D721Med (cell line): ENCODE data around the gene KLHL9.

Experiments
- DNase-seq: peaks from one replicate; pipeline ENCODE4 v3.0.0; 2011; ENCODE audit warnings: low spot score; ENCODE audit not compliant: insufficient read length
- FAIRE-seq: peaks from 2 replicates; lab custom pipeline; 2011; peaks lifted over from hg19 to GRCh38; lab: Jason Lieb, UNC
- CTCF ChIP-seq: IDR thresholded peaks from 2 replicates; pipeline ENCODE4 v1.5.1; 2012; ENCODE audit warnings: mild to moderate bottlenecking, control low read depth; ENCODE audit not compliant: insufficient read depth; ENCODE audit errors: missing control alignments

KLHL9 gene

GRCh38 chr9:21316860-21317259 lies 18.3 kb downstream of the KLHL9 start:
- FAIRE-seq (no peak), DNase-seq (no peak)
- no peak for TF ChIP-seq CTCF

- DNase-seq (no peak), FAIRE-seq (no peak)
- TF ChIP-seq CTCF = no peak
These were observed 19.0 kb downstream of the KLHL9 start for GRCh38 chr9:21316032-21316842.

GRCh38 chr9:21314152-21314551 lies 21.1 kb downstream of the KLHL9 start:
- no peak for TF ChIP-seq CTCF
- DNase-seq (no peak), FAIRE-seq (no peak)

- TF ChIP-seq CTCF = no peak
- FAIRE-seq = no peak
- no peak for DNase-seq
These were observed 23.3 kb downstream of the KLHL9 start for GRCh38 chr9:21311889-21312288.

GRCh38 chr9:21305213-21305612 lies 30.0 kb downstream of the KLHL9 start, which contains the start of gene IFNA5:
TSS of gene IFNA5 (minus strand) at chr9:21305313. CDS start at chr9:21305256, 57 bp downstream.
- no peak for TF ChIP-seq CTCF
- FAIRE-seq (no peak), DNase-seq (no peak)

- TF ChIP-seq CTCF = no peak
- DNase-seq = no peak
- no peak for FAIRE-seq
These were observed 39.2 kb downstream of the KLHL9 start for GRCh38 chr9:21295992-21296391.

GRCh38 chr9:21294904-21295538 lies 40.2 kb downstream of the KLHL9 start:
- no peak for TF ChIP-seq CTCF
- no peak for DNase-seq
- FAIRE-seq = no peak
